Lower leg skin (tissue), 4 donors: ENCODE data around the gene TBC1D2. TPM values are rescaled to one million over a fixed set of nuclear protein-coding genes. Genes with fewer than 3 reads are reported as not detected.
"Not testable (repeated sequence)": the region's sequence is repeated elsewhere in the genome, so short reads cannot be mapped to it uniquely, and the experiment has no call there.

Experiments
- DNase-seq, 2 donors: peaks; one replicate each; pipeline ENCODE4 v3.0.0-alpha.2; 2019; ENCODE audit warnings: low spot score in 2 of 2
- H3K4me3 ChIP-seq: fragments of 200-600 bp; sonication (generic); 2 replicates; pipeline ENCODE4 v1.5.1; 2017; ENCODE audit warnings: mild to moderate bottlenecking, low read depth; ENCODE audit not compliant: poor library complexity, severe bottlenecking
- CTCF ChIP-seq, 3 donors: fragments of 450-650 bp; IDR thresholded peaks; one replicate each; pipeline ENCODE4 v1.5.1; 2016; ENCODE audit warnings: antibody characterized with exemption in 3 of 3, mild to moderate bottlenecking in 3 of 3, moderate library complexity in 2 of 3
- POLR2A ChIP-seq, 2 donors: fragments of 450-650 bp; IDR thresholded peaks; one replicate each; pipeline ENCODE4 v1.6.1; 2016 to 2017; ENCODE audit warnings: antibody characterized with exemption in 2 of 2, mild to moderate bottlenecking in 1 of 2, moderate library complexity in 1 of 2
- WGBS, 2 donors: methylation state at CpG; one replicate each; pipeline ENCODE4 v1.1.5; 2018; 5-methylcytosine and 5-hydroxymethylcytosine counted together
- intact Hi-C: fragments of 100-400 bp; cut with DNase I; formaldehyde crosslinking; loops from one replicate; pipeline ENCODE4 v1.15.0; 2023; ENCODE audit warnings: low total_unique reads
- total RNA-seq, 4 donors: library from RNA; depleted of rRNA; stranded (reverse); fragments of >200 nt; gene quantifications; one replicate each; pipeline ENCODE4 v1.1.0, GENCODE V29; 2016

The TBC1D2 gene
- total RNA-seq, 4 donors from 2014 or later: 35.4 to 56.3 (median 45.9) TPM

- intact Hi-C loops: no loop called here
- 80% methylated on average over 5 of the region's 5 CpGs for WGBS, 2 donors
- TF ChIP-seq CTCF (IDR thresholded peaks at IDR 0.05) (no peak), POLR2A (IDR thresholded peaks at IDR 0.05) (no peak)
- DNase-seq: no peak
- H3K4me3 ChIP-seq: no peak overlapping the region
These were observed 33.4 kb upstream of the TBC1D2 start for GRCh38 chr9:98288881-98289280.

DNA sequence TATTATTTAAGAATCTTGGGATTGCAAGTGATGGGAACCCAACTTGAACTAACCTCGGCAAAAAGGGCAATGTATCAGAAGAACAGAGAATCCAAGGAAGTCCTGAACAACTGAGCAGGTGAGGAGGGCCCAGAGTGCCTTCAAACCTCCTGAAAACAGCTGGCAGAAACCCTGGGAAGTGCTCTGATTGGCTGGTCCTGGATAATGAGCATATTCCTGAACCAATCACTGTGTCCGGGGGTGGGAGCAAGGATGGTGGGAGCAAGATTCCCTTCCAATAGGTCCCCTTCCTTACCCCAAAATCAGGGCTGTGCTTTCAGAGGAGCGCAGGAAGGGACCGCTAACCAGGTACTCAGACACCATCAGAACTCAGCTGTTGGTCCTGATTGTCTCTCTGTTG is 31.9 kb upstream of the TBC1D2 start:
- no peak overlapping the region for H3K4me3 ChIP-seq
- no peak for TF ChIP-seq POLR2A (IDR thresholded peaks at IDR 0.05)
- TF ChIP-seq CTCF (IDR thresholded peaks at IDR 0.05): no peak
- DNase-seq: no peak
- 88 to 97% methylated on average over 4 of the region's 4 CpGs for WGBS, 2 donors
- intact Hi-C loops: no loop called here

DNA sequence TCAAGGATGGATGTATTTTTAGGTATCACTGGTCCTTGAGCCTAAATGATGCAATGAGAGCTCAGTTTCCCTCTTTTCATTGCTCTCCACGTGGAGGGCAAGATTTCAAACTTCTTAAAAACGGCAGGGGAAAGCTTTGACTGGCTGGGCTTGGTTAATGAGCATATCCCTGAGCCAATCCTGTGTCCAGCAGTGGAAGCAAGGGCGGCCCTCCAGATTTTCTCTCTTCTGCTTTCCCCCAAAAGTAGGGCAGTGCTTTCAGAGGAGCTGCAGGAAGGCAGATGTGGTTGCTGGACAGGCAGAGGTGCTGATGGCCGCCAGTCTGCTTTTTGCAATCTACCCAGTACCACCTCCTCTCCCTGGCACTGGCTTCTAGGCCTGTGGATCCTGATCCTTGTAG is 30.0 kb upstream of the TBC1D2 start:
- intact Hi-C loops: no loop called here

DNA sequence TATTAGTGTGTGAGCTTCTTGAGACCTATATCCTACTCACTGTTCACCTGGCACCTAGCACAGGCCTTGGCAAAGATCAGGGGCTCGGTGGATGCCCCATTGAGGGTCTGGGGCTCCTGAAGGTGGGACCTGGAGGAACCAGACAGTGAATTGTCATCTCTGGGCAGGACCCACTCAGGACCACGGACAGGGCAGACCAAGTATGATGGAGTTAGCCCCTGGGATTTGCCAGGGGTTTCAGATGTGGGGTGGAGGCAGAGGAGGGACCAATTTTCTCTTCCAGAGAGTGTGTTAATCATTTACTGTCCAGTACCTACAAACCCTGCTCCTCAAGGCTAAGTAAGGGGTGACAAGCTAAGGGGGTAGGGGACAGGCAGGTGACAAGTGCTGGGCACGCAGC is 29.3 kb upstream of the TBC1D2 start:
- H3K4me3 ChIP-seq: no peak overlapping the region
- WGBS, 2 donors: 70 to 86% methylated on average over 3 of the region's 3 CpGs
- intact Hi-C loops: no loop called here

More for the DNA sequence above, 30.0 kb upstream of the TBC1D2 start:
- H3K4me3 ChIP-seq: no peak overlapping the region
- no peak for TF ChIP-seq POLR2A (IDR thresholded peaks at IDR 0.05)
- no peak for TF ChIP-seq CTCF (IDR thresholded peaks at IDR 0.05)
- 65 to 73% methylated on average over 4 of the region's 4 CpGs for WGBS, 2 donors
- DNase-seq: no peak

GRCh38 chr9:98283143-98283542 is 27.7 kb upstream of the TBC1D2 start:
- H3K4me3 ChIP-seq, intact Hi-C loops, DNase-seq: not testable (repeated sequence)
- 76 to 79% methylated on average over 7 of the region's 7 CpGs for WGBS, 2 donors

More for the DNA sequence above, 29.3 kb upstream of the TBC1D2 start:
- no peak for DNase-seq
- TF ChIP-seq POLR2A (IDR thresholded peaks at IDR 0.05) (no peak), CTCF (IDR thresholded peaks at IDR 0.05) (no peak)

DNA sequence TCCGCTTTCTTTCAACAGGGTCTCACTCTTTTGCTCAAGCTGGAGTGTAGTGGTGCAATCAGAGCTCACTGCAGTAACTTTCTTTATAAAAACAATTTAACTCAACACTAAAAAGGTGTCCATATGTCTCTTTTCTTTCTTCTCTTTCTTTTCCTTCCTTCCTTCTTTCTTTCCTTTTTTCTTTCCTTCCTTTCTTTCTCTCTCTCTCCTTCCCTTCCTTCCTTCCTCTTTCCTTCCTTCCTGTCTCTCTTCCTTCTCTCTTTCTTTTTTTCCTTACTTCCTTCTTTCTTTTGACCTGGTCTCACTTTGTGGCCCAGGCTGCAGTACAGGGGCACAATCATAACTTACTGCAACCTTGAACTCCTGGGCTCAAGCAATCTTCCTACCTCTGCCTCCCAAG is 25.8 kb upstream of the TBC1D2 start:
- WGBS, 2 donors: 91% methylated on average over 1 of the region's 1 CpG
- DNase-seq: no peak
- intact Hi-C loops: no loop called here
- H3K4me3 ChIP-seq: no peak overlapping the region
- no peak for TF ChIP-seq CTCF (IDR thresholded peaks at IDR 0.05)
- TF ChIP-seq POLR2A (IDR thresholded peaks at IDR 0.05): no peak
